Mucosa of stomach (tissue), 1 donor: Measurements from ENCODE around the gene SORCS2.

Experiments used
- H3K27me3 ChIP-seq: one replicate; pipeline ENCODE4 v1.7.0; 2013; ENCODE audit warnings: mild to moderate bottlenecking, low read length; ENCODE audit not compliant: control insufficient read depth, insufficient read depth
- H3K36me3 ChIP-seq: one replicate; pipeline ENCODE4 v1.7.0; 2013; ENCODE audit warnings: low read length; ENCODE audit not compliant: control insufficient read depth, insufficient read depth
- H3K4me1 ChIP-seq: one replicate; pipeline ENCODE4 v1.7.0; 2013; ENCODE audit warnings: mild to moderate bottlenecking, low read length; ENCODE audit not compliant: control insufficient read depth, insufficient read depth
- H3K4me3 ChIP-seq: one replicate; pipeline ENCODE4 v1.7.0; 2013; ENCODE audit warnings: low read length
- H3K9ac ChIP-seq: one replicate; pipeline ENCODE4 v1.7.0; 2013; ENCODE audit warnings: mild to moderate bottlenecking, low read length, moderate library complexity
- H3K9me3 ChIP-seq: one replicate; pipeline ENCODE4 v1.7.0; 2013; ENCODE audit warnings: mild to moderate bottlenecking, low read length, moderate library complexity; ENCODE audit not compliant: control insufficient read depth
- donor health status: Pancreatic carcinoma.

SORCS2 gene

GRCh38 chr4:7540654-7541413 is 348.5 kb downstream of the SORCS2 start:
- Histone ChIP-seq H3K4me1 (no peaks in the 10 kb centered on the region), H3K9me3 (no peaks in the 10 kb centered on the region), H3K27me3 (no peaks in the 10 kb centered on the region), H3K36me3 (no peaks in the 10 kb centered on the region), H3K4me3 (no peak overlapping the region), H3K9ac (no peak overlapping the region)

GRCh38 chr4:7541414-7541810 is 349.1 kb downstream of the SORCS2 start:
- H3K27me3 ChIP-seq: no peaks in the 10 kb centered on the region
- H3K4me3 ChIP-seq: no peak overlapping the region
- no peaks in the 10 kb centered on the region for H3K36me3 ChIP-seq
- no peak overlapping the region for H3K9ac ChIP-seq
- H3K9me3 ChIP-seq: no peaks in the 10 kb centered on the region
- H3K4me1 ChIP-seq: no peaks in the 10 kb centered on the region

- no peaks in the 10 kb centered on the region for H3K4me1 ChIP-seq
- H3K27me3 ChIP-seq: no peaks in the 10 kb centered on the region
Measured at GRCh38 chr4:7542781-7543180, 350.4 kb downstream of the SORCS2 start.

GRCh38 chr4:7546152-7546808 is 353.9 kb downstream of the SORCS2 start:
- no peaks in the 10 kb centered on the region for H3K36me3 ChIP-seq
- no peak overlapping the region for H3K9ac ChIP-seq
- H3K9me3 ChIP-seq: peaks cover under 1% of the 10 kb centered on the region
- no peaks in the 10 kb centered on the region for H3K27me3 ChIP-seq
- no peak overlapping the region for H3K4me3 ChIP-seq
- H3K4me1 ChIP-seq: no peaks in the 10 kb centered on the region

More at GRCh38 chr4:7542781-7543180, 350.4 kb downstream of the SORCS2 start:
- Histone ChIP-seq H3K4me3 (no peak overlapping the region), H3K9ac (no peak overlapping the region), H3K9me3 (no peaks in the 10 kb centered on the region), H3K36me3 (no peaks in the 10 kb centered on the region)

- peaks cover 5% of the 10 kb centered on the region for H3K9me3 ChIP-seq
- H3K36me3 ChIP-seq: no peaks in the 10 kb centered on the region
- H3K9ac ChIP-seq: no peak overlapping the region
- no peaks in the 10 kb centered on the region for H3K4me1 ChIP-seq
- peaks cover under 1% of the 10 kb centered on the region for H3K27me3 ChIP-seq
- H3K4me3 ChIP-seq: no peak overlapping the region
Measured at GRCh38 chr4:7546809-7547367, 354.6 kb downstream of the SORCS2 start.

GRCh38 chr4:7547368-7548040 is 355.2 kb downstream of the SORCS2 start:
- H3K27me3 ChIP-seq: peaks cover 3% of the 10 kb centered on the region
- no peaks in the 10 kb centered on the region for H3K4me1 ChIP-seq
- no peaks in the 10 kb centered on the region for H3K36me3 ChIP-seq
- H3K9me3 ChIP-seq: peaks cover 5% of the 10 kb centered on the region
- no peak overlapping the region for H3K4me3 ChIP-seq
- no peak overlapping the region for H3K9ac ChIP-seq

- peaks cover 3% of the 10 kb centered on the region for H3K27me3 ChIP-seq
- peaks cover 5% of the 10 kb centered on the region for H3K9me3 ChIP-seq
- no peaks in the 10 kb centered on the region for H3K4me1 ChIP-seq
- no peak overlapping the region for H3K4me3 ChIP-seq
- H3K9ac ChIP-seq: no peak overlapping the region
- H3K36me3 ChIP-seq: no peaks in the 10 kb centered on the region
Measured at GRCh38 chr4:7549866-7550265, 357.5 kb downstream of the SORCS2 start.

- no peak overlapping the region for H3K4me3 ChIP-seq
- H3K9ac ChIP-seq: no peak overlapping the region
- no peaks in the 10 kb centered on the region for H3K4me1 ChIP-seq
- peaks cover 5% of the 10 kb centered on the region for H3K9me3 ChIP-seq
- no peaks in the 10 kb centered on the region for H3K36me3 ChIP-seq
- peaks cover 3% of the 10 kb centered on the region for H3K27me3 ChIP-seq
Measured at GRCh38 chr4:7552466-7552865, 360.1 kb downstream of the SORCS2 start.

- H3K36me3 ChIP-seq: no peaks in the 10 kb centered on the region
- H3K9ac ChIP-seq: no peak overlapping the region
- H3K4me1 ChIP-seq: no peaks in the 10 kb centered on the region
- no peak overlapping the region for H3K4me3 ChIP-seq
- H3K9me3 ChIP-seq: peaks cover 5% of the 10 kb centered on the region
- H3K27me3 ChIP-seq: peaks cover 3% of the 10 kb centered on the region
Measured at GRCh38 chr4:7553280-7553679, 360.9 kb downstream of the SORCS2 start.

- H3K4me3 ChIP-seq: no peak overlapping the region
- no peaks in the 10 kb centered on the region for H3K36me3 ChIP-seq
- H3K9ac ChIP-seq: no peak overlapping the region
- peaks cover 5% of the 10 kb centered on the region for H3K9me3 ChIP-seq
- H3K27me3 ChIP-seq: peaks cover 3% of the 10 kb centered on the region
- H3K4me1 ChIP-seq: no peaks in the 10 kb centered on the region
Measured at GRCh38 chr4:7554905-7555304, 362.6 kb downstream of the SORCS2 start.

- Histone ChIP-seq H3K4me3 (no peak overlapping the region), H3K9me3 (peaks cover 3% of the 10 kb centered on the region), H3K36me3 (no peaks in the 10 kb centered on the region), H3K4me1 (no peaks in the 10 kb centered on the region), H3K9ac (no peak overlapping the region), H3K27me3 (peaks cover 3% of the 10 kb centered on the region)
Measured at GRCh38 chr4:7556558-7556957, 364.2 kb downstream of the SORCS2 start.

GRCh38 chr4:7557456-7557855 is 365.1 kb downstream of the SORCS2 start:
- Histone ChIP-seq H3K36me3 (no peaks in the 10 kb centered on the region), H3K27me3 (no peaks in the 10 kb centered on the region), H3K4me1 (no peaks in the 10 kb centered on the region), H3K4me3 (no peak overlapping the region), H3K9me3 (no peaks in the 10 kb centered on the region), H3K9ac (no peak overlapping the region)
